CD4-positive, CD25-positive, alpha-beta regulatory T cell (primary cell): ENCODE data around the gene ZKSCAN1. TPM values are rescaled to one million over a fixed set of nuclear protein-coding genes. Genes with fewer than 3 reads are reported as not detected.

Source experiments
- ATAC-seq, 2 donors: fragments of 150-1000 bp; cut with Tn5 transposase; one replicate each; pipeline ENCODE4 v1.10.0; 2021; ENCODE audit warnings: low read depth in 2 of 2, moderate number of reproducible peaks in 2 of 2, moderate library complexity in 1 of 2
- DNase-seq, 3 donors: peaks; one replicate each; pipeline versions ENCODE4 v3.0.0 to v3.0.0-alpha.2; 2012 to 2022; ENCODE audit warnings: mixed read lengths in 1 of 3
- H3K27ac ChIP-seq: one replicate; pipeline ENCODE4 v1.7.0; 2013; ENCODE audit warnings: mild to moderate bottlenecking, low read length; ENCODE audit not compliant: insufficient read depth, poor library complexity, severe bottlenecking
- H3K27me3 ChIP-seq: one replicate; pipeline ENCODE4 v1.7.0; 2013; ENCODE audit warnings: low read length; ENCODE audit not compliant: control insufficient read depth, insufficient read depth
- H3K36me3 ChIP-seq: one replicate; pipeline ENCODE4 v1.7.0; 2013; ENCODE audit warnings: mild to moderate bottlenecking, low read length, moderate library complexity; ENCODE audit not compliant: control insufficient read depth, insufficient read depth
- H3K4me1 ChIP-seq: 2 replicates; pipeline ENCODE4 v1.7.0; 2013; ENCODE audit warnings: mild to moderate bottlenecking, low read length; ENCODE audit not compliant: insufficient read depth, control insufficient read depth, poor library complexity, severe bottlenecking
- H3K4me3 ChIP-seq: one replicate; pipeline ENCODE4 v1.7.0; 2013; ENCODE audit warnings: low read depth, mild to moderate bottlenecking, low read length, moderate library complexity
- H3K9me3 ChIP-seq, 2 experiments: 1 replicate in 1 of 2; 2 replicates in 1 of 2; pipeline ENCODE4 v1.7.0; 2013; ENCODE audit warnings: low read length in 2 of 2, mild to moderate bottlenecking in 1 of 2, moderate library complexity in 1 of 2; ENCODE audit not compliant: control insufficient read depth in 2 of 2
- H3K27ac Mint-ChIP-seq, 3 donors: one replicate each; pipeline ENCODE4 v1.8.0; 2020 to 2022; ENCODE audit warnings: mild to moderate bottlenecking in 3 of 3, mixed read lengths in 3 of 3, moderate library complexity in 2 of 3
- H3K27me3 Mint-ChIP-seq: one replicate; pipeline ENCODE4 v1.8.0; 2022; ENCODE audit warnings: mild to moderate bottlenecking, mixed read lengths
- H3K36me3 Mint-ChIP-seq: one replicate; pipeline ENCODE4 v1.8.0; 2020; ENCODE audit warnings: mixed read lengths
- H3K4me1 Mint-ChIP-seq, 4 donors: one replicate each; pipeline ENCODE4 v1.8.0; 2020 to 2022; ENCODE audit warnings: mixed read lengths in 4 of 4, mild to moderate bottlenecking in 1 of 4
- H3K4me3 Mint-ChIP-seq, 4 donors: one replicate each; pipeline ENCODE4 v1.8.0; 2020 to 2022; ENCODE audit warnings: mild to moderate bottlenecking in 4 of 4, mixed read lengths in 4 of 4, moderate library complexity in 3 of 4
- H3K9me3 Mint-ChIP-seq, 7 donors: one replicate each; pipeline ENCODE4 v1.8.0; 2020 to 2022; ENCODE audit warnings: mixed read lengths in 7 of 7, mild to moderate bottlenecking in 3 of 7, moderate library complexity in 2 of 7
- polyA plus RNA-seq, 4 donors: library from polyadenylated mRNA; unstranded; fragments of 300-500 nt; fragmentation: Illumina TruSeq; gene quantifications; one replicate each; pipeline ENCODE4 v1.2.3, GENCODE V29; 2021
- total RNA-seq: library from RNA; stranded (reverse); gene quantifications from one replicate; pipeline ENCODE4 v1.2.3, GENCODE V29; 2022

ZKSCAN1 gene
- total and polyA plus RNA-seq, 5 donors from 2014 or later: 21.6 to 57.8 (median 27.2) TPM

- Histone ChIP-seq H3K4me3 (no peak overlapping the region), H3K9me3 (no peaks in the 10 kb centered on the region), H3K27me3 (no peaks in the 10 kb centered on the region), H3K4me1 (no peaks in the 10 kb centered on the region), H3K36me3 (peaks cover 41% of the 10 kb centered on the region), H3K27ac (no peak overlapping the region)
- DNase-seq (no peak), ATAC-seq (no peak)
- Mint-ChIP-seq H3K27ac (no peak overlapping the region), H3K4me1 (peaks cover 9 to 22% (median 16%) of the 10 kb centered on the region in 4 donors), H3K4me3 (no peak overlapping the region), H3K9me3 (no peaks in the 10 kb centered on the region), H3K36me3 (peaks cover 26% of the 10 kb centered on the region), H3K27me3 (no peaks in the 10 kb centered on the region)
These were observed 8.7 kb downstream of the ZKSCAN1 start for GRCh38 chr7:100024020-100024619.

- no peak overlapping the region for H3K27ac ChIP-seq
- Mint-ChIP-seq H3K4me1 (peaks cover 0 to 2% (median under 1%) of the 10 kb centered on the region in 4 donors), H3K4me3 (no peak overlapping the region), H3K27me3 (no peaks in the 10 kb centered on the region), H3K27ac (no peak overlapping the region), H3K9me3 (no peaks in the 10 kb centered on the region), H3K36me3 (peaks cover 39% of the 10 kb centered on the region)
- H3K9me3 ChIP-seq: no peaks in the 10 kb centered on the region
- H3K36me3 ChIP-seq: peaks cover 66% of the 10 kb centered on the region
- H3K4me1 ChIP-seq: no peaks in the 10 kb centered on the region
- H3K27me3 ChIP-seq: no peaks in the 10 kb centered on the region
- DNase-seq (no peak), ATAC-seq (no peak)
- H3K4me3 ChIP-seq: no peak overlapping the region
These were observed 11.8 kb downstream of the ZKSCAN1 start for GRCh38 chr7:100027197-100027596.

DNA sequence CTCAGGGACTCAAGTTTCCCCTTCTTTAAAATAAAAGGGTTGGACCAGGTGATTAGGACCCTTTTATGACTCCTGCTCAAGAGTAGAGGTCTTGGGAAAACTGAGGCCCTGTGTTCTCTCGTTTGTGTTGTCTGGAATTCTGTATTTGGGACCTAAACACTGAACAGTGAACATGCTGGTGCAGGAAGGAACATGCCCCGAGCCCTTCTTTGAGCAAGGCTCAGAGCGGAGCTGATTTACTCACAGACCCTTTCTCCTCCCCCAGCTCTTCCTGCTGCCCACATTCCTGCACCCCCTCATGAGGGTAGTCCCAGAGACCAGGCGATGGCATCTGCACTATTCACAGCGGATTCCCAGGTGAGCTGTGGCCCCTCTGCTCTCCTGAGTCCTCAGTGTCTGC lies 14.2 kb downstream of the ZKSCAN1 start:
- peaks cover 0 to 3% (median 0%) of the 10 kb centered on the region in 4 donors for H3K4me1 Mint-ChIP-seq
- ATAC-seq (no peak), DNase-seq (no peak)
- H3K27ac Mint-ChIP-seq: peak overlapping the region in 1 of 3 donors; percentile 76
- Histone ChIP-seq H3K27me3 (no peaks in the 10 kb centered on the region), H3K4me1 (no peaks in the 10 kb centered on the region), H3K36me3 (peaks cover 63% of the 10 kb centered on the region), H3K9me3 (no peaks in the 10 kb centered on the region), H3K27ac (no peak overlapping the region), H3K4me3 (no peak overlapping the region)
- H3K36me3 Mint-ChIP-seq: peaks cover 44% of the 10 kb centered on the region
- peaks cover 0 to 2% (median 0%) of the 10 kb centered on the region in 7 donors for H3K9me3 Mint-ChIP-seq
- no peaks in the 10 kb centered on the region for H3K27me3 Mint-ChIP-seq
- H3K4me3 Mint-ChIP-seq: no peak overlapping the region

GRCh38 chr7:100033526-100033925 lies 18.1 kb downstream of the ZKSCAN1 start:
- no peak overlapping the region for H3K27ac Mint-ChIP-seq
- DNase-seq (no peak), ATAC-seq (no peak)
- H3K9me3 Mint-ChIP-seq: peaks cover 0 to 2% (median 0%) of the 10 kb centered on the region in 7 donors
- Histone ChIP-seq H3K27me3 (no peaks in the 10 kb centered on the region), H3K9me3 (no peaks in the 10 kb centered on the region), H3K27ac (no peak overlapping the region), H3K4me1 (no peaks in the 10 kb centered on the region), H3K4me3 (no peak overlapping the region), H3K36me3 (peaks cover 61% of the 10 kb centered on the region)
- no peaks in the 10 kb centered on the region for H3K27me3 Mint-ChIP-seq
- peaks cover 0 to 8% (median 0%) of the 10 kb centered on the region in 4 donors for H3K4me1 Mint-ChIP-seq
- H3K4me3 Mint-ChIP-seq: no peak overlapping the region
- peaks cover 52% of the 10 kb centered on the region for H3K36me3 Mint-ChIP-seq

DNA sequence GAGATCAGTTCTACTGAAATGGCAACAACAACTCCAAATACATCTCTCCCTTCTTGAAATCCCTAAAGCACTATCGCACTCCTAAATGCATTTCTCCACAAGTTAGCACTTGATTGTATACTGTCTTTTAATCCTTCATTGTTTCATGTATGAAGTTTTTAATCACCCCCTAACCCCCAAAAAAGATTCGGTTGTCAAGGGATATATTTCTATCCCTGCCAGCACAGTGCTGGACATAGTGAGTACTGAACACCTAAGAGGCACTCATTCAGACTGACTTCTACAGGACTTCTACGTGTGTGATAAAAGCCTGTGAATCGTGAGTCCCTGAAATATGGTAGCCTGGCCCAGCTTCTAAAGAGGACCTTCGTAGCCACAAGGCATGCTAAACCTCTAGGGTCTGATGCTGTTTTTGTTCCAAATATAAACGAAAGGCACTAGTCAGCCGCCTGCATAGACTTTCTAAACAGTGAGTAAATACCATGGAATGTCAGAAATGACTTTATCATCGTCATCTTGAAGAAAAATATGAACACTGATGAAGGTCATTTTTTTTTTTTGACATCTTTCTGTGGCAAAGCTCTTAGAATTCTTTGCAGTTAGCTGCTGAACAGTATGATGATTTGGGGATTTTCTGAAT lies 19.6 kb downstream of the ZKSCAN1 start:
- Histone ChIP-seq H3K4me1 (no peaks in the 10 kb centered on the region), H3K36me3 (peaks cover 52% of the 10 kb centered on the region), H3K4me3 (no peak overlapping the region), H3K9me3 (no peaks in the 10 kb centered on the region), H3K27ac (no peak overlapping the region), H3K27me3 (no peaks in the 10 kb centered on the region)
- no peaks in the 10 kb centered on the region for H3K27me3 Mint-ChIP-seq
- peaks cover 0 to 2% (median 0%) of the 10 kb centered on the region in 7 donors for H3K9me3 Mint-ChIP-seq
- peaks cover 0 to 8% (median 0%) of the 10 kb centered on the region in 4 donors for H3K4me1 Mint-ChIP-seq
- peaks cover 48% of the 10 kb centered on the region for H3K36me3 Mint-ChIP-seq
- DNase-seq (no peak), ATAC-seq (no peak)
- no peak overlapping the region for H3K4me3 Mint-ChIP-seq
- no peak overlapping the region for H3K27ac Mint-ChIP-seq

DNA sequence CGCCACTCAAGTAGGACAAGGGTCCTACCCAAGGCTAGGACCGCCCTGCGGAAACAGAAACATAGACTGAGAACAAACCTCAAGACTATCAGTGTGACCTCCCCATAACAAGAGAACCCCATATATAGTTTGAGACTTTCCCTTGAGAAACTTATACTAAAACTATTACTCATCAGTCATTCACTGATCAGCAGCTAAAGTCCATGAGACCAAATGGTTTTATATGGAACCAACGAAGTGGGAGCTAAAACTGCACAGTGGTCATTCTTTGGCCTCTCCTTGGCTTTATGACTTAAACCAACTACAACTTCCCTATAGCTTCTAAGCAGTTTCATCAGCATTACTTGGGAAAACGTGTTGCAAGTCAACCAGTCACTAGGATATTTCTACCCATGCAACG lies 20.5 kb downstream of the ZKSCAN1 start:
- Mint-ChIP-seq H3K4me1 (peaks cover 0 to 8% (median 4%) of the 10 kb centered on the region in 4 donors), H3K27me3 (no peaks in the 10 kb centered on the region), H3K36me3 (peaks cover 40% of the 10 kb centered on the region), H3K4me3 (no peak overlapping the region), H3K9me3 (peaks cover 0 to 2% (median 0%) of the 10 kb centered on the region in 7 donors), H3K27ac (no peak overlapping the region)
- no peak for DNase-seq
- H3K4me3 ChIP-seq: no peak overlapping the region
- no peaks in the 10 kb centered on the region for H3K27me3 ChIP-seq
- no peak overlapping the region for H3K27ac ChIP-seq
- H3K9me3 ChIP-seq: no peaks in the 10 kb centered on the region
- no peaks in the 10 kb centered on the region for H3K4me1 ChIP-seq
- no peak for ATAC-seq
- H3K36me3 ChIP-seq: peaks cover 43% of the 10 kb centered on the region

DNA sequence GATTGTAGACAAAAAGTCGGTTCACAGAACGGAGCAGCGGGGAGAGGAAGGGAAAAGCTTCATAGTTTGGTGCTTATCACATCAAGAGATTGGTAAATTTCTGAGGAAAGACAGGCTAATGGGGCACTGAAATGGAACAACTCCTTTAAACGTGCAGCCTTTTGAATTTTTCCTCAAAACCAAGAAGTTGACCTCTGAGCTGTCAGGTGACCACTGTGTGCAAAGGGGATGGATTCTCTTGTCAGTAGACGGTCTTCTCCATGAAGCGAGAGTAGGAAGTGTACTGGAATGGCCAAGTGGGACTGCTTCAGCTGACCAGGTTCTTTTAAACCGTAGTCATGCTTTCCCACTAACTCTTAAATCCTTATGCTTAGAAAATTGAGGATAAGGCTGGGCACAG lies 22.9 kb downstream of the ZKSCAN1 start:
- no peak overlapping the region for H3K4me3 ChIP-seq
- no peaks in the 10 kb centered on the region for H3K27me3 ChIP-seq
- Mint-ChIP-seq H3K4me1 (peaks cover 0 to 17% (median 10%) of the 10 kb centered on the region in 4 donors), H3K9me3 (peaks cover 0 to 2% (median 0%) of the 10 kb centered on the region in 7 donors), H3K4me3 (peak overlapping the region in 1 of 4 donors; percentile 15), H3K27me3 (no peaks in the 10 kb centered on the region), H3K27ac (no peak overlapping the region), H3K36me3 (peaks cover 30% of the 10 kb centered on the region)
- no peak for DNase-seq
- H3K4me1 ChIP-seq: no peaks in the 10 kb centered on the region
- H3K36me3 ChIP-seq: peaks cover 23% of the 10 kb centered on the region
- H3K9me3 ChIP-seq: no peaks in the 10 kb centered on the region
- H3K27ac ChIP-seq: no peak overlapping the region
- no peak for ATAC-seq

DNA sequence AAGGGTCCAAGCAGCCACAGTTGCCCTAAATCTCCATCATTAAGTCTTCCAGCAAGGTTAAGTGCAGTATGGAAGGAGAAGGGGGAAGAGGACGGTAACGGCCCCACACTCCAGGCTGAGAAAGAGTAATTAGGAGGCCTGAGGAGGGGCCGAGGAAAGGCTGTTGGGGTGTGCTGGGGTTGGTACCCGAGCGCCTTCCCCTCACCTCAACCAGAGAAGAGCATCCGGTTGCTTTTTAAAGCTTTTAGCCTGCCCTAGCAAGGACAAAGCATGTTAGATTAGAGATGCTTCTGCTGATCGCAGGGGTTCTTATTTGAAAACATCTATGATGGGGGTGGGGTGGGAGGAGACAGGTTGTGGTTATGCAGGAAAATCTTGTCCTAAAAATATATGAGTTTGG lies 25.2 kb downstream of the ZKSCAN1 start:
- peak in 1 of 2 donors; percentile 20 for ATAC-seq
- no peak overlapping the region for H3K4me3 Mint-ChIP-seq
- no peak overlapping the region for H3K4me3 ChIP-seq
- no peak for DNase-seq
- H3K9me3 Mint-ChIP-seq: no peaks in the 10 kb centered on the region
- H3K4me1 Mint-ChIP-seq: peaks cover 0 to 19% (median 8%) of the 10 kb centered on the region in 4 donors
- H3K27me3 ChIP-seq: no peaks in the 10 kb centered on the region
- peak overlapping the region in 1 of 3 donors; percentile 41 for H3K27ac Mint-ChIP-seq
- peaks cover 9% of the 10 kb centered on the region for H3K36me3 Mint-ChIP-seq
- no peak overlapping the region for H3K27ac ChIP-seq
- H3K4me1 ChIP-seq: no peaks in the 10 kb centered on the region
- H3K27me3 Mint-ChIP-seq: no peaks in the 10 kb centered on the region
- H3K36me3 ChIP-seq: peaks cover 6% of the 10 kb centered on the region
- no peaks in the 10 kb centered on the region for H3K9me3 ChIP-seq
